ENCODE results near the gene HDLBP. TPM values are rescaled to one million over a fixed set of nuclear protein-coding genes. Genes with fewer than 3 reads are reported as not detected.

The HDLBP gene
- total and polyA plus RNA-seq, 2 of the 4 experiments (the other 2 are of a cell fraction): 648 to 1,165 TPM

DNA sequence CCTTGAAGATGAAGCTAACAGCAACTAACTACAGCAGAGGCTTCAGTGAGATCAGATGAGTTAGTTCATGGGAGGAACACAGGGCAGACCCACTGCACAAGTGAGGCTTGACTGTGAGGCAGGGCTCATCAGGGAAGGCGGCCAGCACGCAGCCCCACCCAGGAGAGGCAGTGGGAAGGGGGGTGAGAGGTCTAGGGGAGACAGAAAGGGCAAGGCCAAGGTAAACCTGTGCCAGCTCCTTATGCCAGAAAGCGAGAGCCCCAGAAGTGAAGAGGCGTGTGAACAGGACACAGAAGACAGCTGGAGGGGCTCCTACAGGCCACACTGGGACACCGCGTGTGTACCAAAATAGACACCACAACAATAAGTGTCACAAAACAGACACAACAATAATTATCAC is 78.4 kb downstream of the HDLBP start:
- Histone ChIP-seq H3K27me3 (ENCODE audit: control insufficient read depth, insufficient read depth, low read length) (no peaks in the 10 kb centered on the region), H2BK15ac (ENCODE audit: low read depth, low read length) (no peak overlapping the region), H4K8ac (ENCODE audit: low read depth in 2 of 2, low read length in 2 of 2) (no peak overlapping the region), H3K4me1 (ENCODE audit: control insufficient read depth, insufficient read depth, low read length) (no peaks in the 10 kb centered on the region), H3K18ac (ENCODE audit: low read depth, low read length) (no peak overlapping the region), H2AK9ac (replicated peaks; ENCODE audit: low read depth, low read length, poor library complexity) (no peak overlapping the region), H3K36me3 (ENCODE audit: control insufficient read depth, insufficient read depth, low read length) (peaks cover 91% of the 10 kb centered on the region), H3K23ac (ENCODE audit: low read depth, low read length) (no peak overlapping the region), H3K4me2 (ENCODE audit: low read depth, low read length) (no peak overlapping the region), H2BK5ac (ENCODE audit: low read depth, low read length, poor library complexity, severe bottlenecking) (no peak overlapping the region), H3K79me1 (ENCODE audit: low read depth in 1 of 2, low read length in 2 of 2) (peaks cover 26 to 82% of the 10 kb centered on the region in 2 experiments), H3K56ac (ENCODE audit: extremely low read depth, insufficient read depth, low read length) (no peak overlapping the region), H3K4ac (ENCODE audit: low read depth, low read length) (no peak overlapping the region), H4K91ac (ENCODE audit: insufficient read depth, low read depth, low read length) (no peak overlapping the region), H2AFZ (replicated peaks; ENCODE audit: low read length, poor library complexity) (no peak overlapping the region), H4K5ac (ENCODE audit: low read depth, low read length) (no peak overlapping the region), H2BK20ac (ENCODE audit: low read depth, low read length) (no peak overlapping the region), H3K9me1 (ENCODE audit: insufficient read depth, low read length) (peaks cover 5% of the 10 kb centered on the region; the same call in 1 of the 2 replicates), H2AK5ac (ENCODE audit: low read depth, low read length) (no peak overlapping the region), H4K20me1 (ENCODE audit: insufficient read depth, low read length) (peaks cover 77% of the 10 kb centered on the region), H3K14ac (replicated peaks; ENCODE audit: low read depth, low read length) (no peak overlapping the region), H3K4me3 (ENCODE audit: insufficient read depth, low read depth, low read length) (no peak overlapping the region), H3K9ac (ENCODE audit: low read depth, low read length) (no peak overlapping the region), H3K9me3 (ENCODE audit: control insufficient read depth, insufficient read depth, low read length) (no peaks in the 10 kb centered on the region), H2BK120ac (ENCODE audit: low read depth, low read length) (no peak overlapping the region), H3K27ac (ENCODE audit: insufficient read depth, low read length) (no peak overlapping the region)
- intact Hi-C loops (cut with micrococcal nuclease): no loop called here
- CTCF ChIA-PET: no interaction called here
- DNase-seq (no peak), ATAC-seq (ENCODE audit: low read depth) (no peak)
- no CpG with 5 or more reads among the region's 6 CpGs for WGBS, 2 experiments (ENCODE audit: extremely low coverage in 2 of 2, insufficient read length in 1 of 2)
- TF ChIP-seq NFE2L2 (IDR thresholded peaks at IDR 0.05; ENCODE audit: low read depth, low read length): no peak
- TF ChIP-seq MAFK (IDR thresholded peaks at IDR 0.05; ENCODE audit: low read depth, low read length): no peak
- TF ChIP-seq, protein P1, sequence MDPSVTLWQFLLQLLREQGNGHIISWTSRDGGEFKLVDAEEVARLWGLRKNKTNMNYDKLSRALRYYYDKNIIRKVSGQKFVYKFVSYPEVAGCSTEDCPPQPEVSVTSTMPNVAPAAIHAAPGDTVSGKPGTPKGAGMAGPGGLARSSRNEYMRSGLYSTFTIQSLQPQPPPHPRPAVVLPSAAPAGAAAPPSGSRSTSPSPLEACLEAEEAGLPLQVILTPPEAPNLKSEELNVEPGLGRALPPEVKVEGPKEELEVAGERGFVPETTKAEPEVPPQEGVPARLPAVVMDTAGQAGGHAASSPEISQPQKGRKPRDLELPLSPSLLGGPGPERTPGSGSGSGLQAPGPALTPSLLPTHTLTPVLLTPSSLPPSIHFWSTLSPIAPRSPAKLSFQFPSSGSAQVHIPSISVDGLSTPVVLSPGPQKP (IDR thresholded peaks at IDR 0.05; ENCODE audit: borderline replicate concordance, low read depth, low read length): no peak
- no peak for TF ChIP-seq FOS (IDR thresholded peaks at IDR 0.05; ENCODE audit: low read depth, low read length)
- TF ChIP-seq POLR2A (IDR thresholded peaks at IDR 0.05; ENCODE audit: low read depth, low read length): no peak
- TF ChIP-seq MXI1 (IDR thresholded peaks at IDR 0.05; ENCODE audit: borderline replicate concordance, low read depth, low read length): no peak
- TF ChIP-seq, protein P2, sequence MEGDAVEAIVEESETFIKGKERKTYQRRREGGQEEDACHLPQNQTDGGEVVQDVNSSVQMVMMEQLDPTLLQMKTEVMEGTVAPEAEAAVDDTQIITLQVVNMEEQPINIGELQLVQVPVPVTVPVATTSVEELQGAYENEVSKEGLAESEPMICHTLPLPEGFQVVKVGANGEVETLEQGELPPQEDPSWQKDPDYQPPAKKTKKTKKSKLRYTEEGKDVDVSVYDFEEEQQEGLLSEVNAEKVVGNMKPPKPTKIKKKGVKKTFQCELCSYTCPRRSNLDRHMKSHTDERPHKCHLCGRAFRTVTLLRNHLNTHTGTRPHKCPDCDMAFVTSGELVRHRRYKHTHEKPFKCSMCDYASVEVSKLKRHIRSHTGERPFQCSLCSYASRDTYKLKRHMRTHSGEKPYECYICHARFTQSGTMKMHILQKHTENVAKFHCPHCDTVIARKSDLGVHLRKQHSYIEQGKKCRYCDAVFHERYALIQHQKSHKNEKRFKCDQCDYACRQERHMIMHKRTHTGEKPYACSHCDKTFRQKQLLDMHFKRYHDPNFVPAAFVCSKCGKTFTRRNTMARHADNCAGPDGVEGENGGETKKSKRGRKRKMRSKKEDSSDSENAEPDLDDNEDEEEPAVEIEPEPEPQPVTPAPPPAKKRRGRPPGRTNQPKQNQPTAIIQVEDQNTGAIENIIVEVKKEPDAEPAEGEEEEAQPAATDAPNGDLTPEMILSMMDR (conservative IDR thresholded peaks at IDR 0.05; ENCODE audit: low read depth, low read length): no peak
- no peak for TF ChIP-seq CEBPB (IDR thresholded peaks at IDR 0.05; ENCODE audit: low read depth, low read length)
- TF ChIP-seq CHD1 (IDR thresholded peaks at IDR 0.05; ENCODE audit: low read depth, low read length): no peak
- TF ChIP-seq RCOR1 (IDR thresholded peaks at IDR 0.05; ENCODE audit: insufficient replicate concordance, low read length): no peak
- no peak for TF ChIP-seq MAZ (IDR thresholded peaks at IDR 0.05; ENCODE audit: borderline replicate concordance, low read depth, low read length)
- no peak for TF ChIP-seq RAD21 (IDR thresholded peaks at IDR 0.05; ENCODE audit: low read length)
- no peak for TF ChIP-seq RFX5 (IDR thresholded peaks at IDR 0.05; ENCODE audit: low read depth, low read length)
- TF ChIP-seq, protein P3, sequence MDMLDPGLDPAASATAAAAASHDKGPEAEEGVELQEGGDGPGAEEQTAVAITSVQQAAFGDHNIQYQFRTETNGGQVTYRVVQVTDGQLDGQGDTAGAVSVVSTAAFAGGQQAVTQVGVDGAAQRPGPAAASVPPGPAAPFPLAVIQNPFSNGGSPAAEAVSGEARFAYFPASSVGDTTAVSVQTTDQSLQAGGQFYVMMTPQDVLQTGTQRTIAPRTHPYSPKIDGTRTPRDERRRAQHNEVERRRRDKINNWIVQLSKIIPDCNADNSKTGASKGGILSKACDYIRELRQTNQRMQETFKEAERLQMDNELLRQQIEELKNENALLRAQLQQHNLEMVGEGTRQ (IDR thresholded peaks at IDR 0.05; ENCODE audit: low read depth, low read length): no peak
- TF ChIP-seq SMC3 (IDR thresholded peaks at IDR 0.05; ENCODE audit: low read depth, low read length): no peak
- no peak for TF ChIP-seq BHLHE40 (IDR thresholded peaks at IDR 0.05; ENCODE audit: low read depth, low read length)
- in situ Hi-C loops (cut with MboI; ENCODE audit: low sequenced_read_pairs): no loop called here
- POLR2A ChIA-PET (ENCODE audit: unreplicated experiment): interaction anchor here (0.6 kb wide), 1 partner anchor 14 kb away, joined by 6 read pairs; no protein-coding TSS in a partner anchor
- no TSS peak for BruUV-seq (replicated peaks)
- dilution Hi-C loops (cut with HindIII; ENCODE audit: low sequenced_read_pairs, unreplicated experiment): no loop called here
